ENCODE measurements around the gene GALNT12. TPM values are rescaled to one million over a fixed set of nuclear protein-coding genes. Genes with fewer than 3 reads are reported as not detected.

The GALNT12 gene
- total RNA-seq, 6 experiments from 2014 or later = 0.07 to 0.32 (median 0.15) TPM; not detected in 2

DNA sequence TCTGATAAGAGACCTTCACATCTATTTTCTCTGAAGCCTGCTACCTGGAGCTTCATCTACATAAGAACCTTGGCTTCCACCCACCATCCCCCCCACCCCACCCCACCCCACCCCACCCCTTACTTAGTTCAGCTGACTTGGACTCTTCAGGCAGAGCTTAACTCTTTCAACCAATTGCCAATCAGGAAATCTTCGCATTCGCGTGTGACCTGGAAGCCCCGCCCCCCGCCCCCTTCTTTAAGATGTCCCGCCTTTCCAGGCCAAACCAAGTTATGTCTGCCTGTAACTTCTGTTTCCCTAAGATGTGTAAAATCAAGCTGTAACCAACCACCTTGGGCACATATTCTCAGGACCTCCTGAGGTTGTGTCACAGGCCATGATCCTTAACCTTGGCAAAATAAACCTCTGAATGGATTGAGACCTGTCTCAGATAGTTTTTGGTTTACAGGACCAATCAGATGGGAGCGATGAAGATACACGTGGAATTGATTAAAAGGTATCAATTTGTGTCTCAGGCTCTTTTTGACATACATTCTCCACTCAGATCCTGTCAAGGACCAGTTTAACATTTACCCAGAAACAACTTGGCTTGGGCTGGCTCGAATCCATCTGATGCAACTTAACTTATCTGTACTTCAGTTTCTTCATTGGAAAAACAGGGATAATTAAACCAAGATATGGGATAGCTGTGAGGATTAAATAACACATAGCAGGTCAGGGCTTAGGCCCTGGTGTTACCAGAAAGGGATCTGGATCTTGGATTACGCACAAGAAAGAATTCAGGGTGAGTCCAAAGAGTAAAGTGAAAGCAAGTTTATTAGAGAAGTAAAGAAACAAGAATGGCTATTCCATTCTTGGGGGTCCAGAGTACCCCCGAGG, 43.6 kb downstream of the GALNT12 start:
- H3K27ac Mint-ChIP-seq = peak overlapping the region; percentile 11; the same call in 1 of the 2 replicates
- TF ChIP-seq, protein P1, sequence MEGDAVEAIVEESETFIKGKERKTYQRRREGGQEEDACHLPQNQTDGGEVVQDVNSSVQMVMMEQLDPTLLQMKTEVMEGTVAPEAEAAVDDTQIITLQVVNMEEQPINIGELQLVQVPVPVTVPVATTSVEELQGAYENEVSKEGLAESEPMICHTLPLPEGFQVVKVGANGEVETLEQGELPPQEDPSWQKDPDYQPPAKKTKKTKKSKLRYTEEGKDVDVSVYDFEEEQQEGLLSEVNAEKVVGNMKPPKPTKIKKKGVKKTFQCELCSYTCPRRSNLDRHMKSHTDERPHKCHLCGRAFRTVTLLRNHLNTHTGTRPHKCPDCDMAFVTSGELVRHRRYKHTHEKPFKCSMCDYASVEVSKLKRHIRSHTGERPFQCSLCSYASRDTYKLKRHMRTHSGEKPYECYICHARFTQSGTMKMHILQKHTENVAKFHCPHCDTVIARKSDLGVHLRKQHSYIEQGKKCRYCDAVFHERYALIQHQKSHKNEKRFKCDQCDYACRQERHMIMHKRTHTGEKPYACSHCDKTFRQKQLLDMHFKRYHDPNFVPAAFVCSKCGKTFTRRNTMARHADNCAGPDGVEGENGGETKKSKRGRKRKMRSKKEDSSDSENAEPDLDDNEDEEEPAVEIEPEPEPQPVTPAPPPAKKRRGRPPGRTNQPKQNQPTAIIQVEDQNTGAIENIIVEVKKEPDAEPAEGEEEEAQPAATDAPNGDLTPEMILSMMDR (IDR thresholded peaks at IDR 0.05) = no peak
- no peak for DNase-seq
- H3K27me3 Mint-ChIP-seq (ENCODE audit: insufficient read depth) = peaks cover 4% of the 10 kb centered on the region
- 0 out of 2 replicates have a peak, but pooled peaks cover 4% of the 10 kb centered on the region for H3K36me3 Mint-ChIP-seq (ENCODE audit: low read depth)
- peaks cover 58% of the 10 kb centered on the region for H3K4me1 Mint-ChIP-seq (ENCODE audit: low read depth)
- H3K4me3 Mint-ChIP-seq = no peak overlapping the region
- no peaks in the 10 kb centered on the region for H3K9me3 Mint-ChIP-seq

DNA sequence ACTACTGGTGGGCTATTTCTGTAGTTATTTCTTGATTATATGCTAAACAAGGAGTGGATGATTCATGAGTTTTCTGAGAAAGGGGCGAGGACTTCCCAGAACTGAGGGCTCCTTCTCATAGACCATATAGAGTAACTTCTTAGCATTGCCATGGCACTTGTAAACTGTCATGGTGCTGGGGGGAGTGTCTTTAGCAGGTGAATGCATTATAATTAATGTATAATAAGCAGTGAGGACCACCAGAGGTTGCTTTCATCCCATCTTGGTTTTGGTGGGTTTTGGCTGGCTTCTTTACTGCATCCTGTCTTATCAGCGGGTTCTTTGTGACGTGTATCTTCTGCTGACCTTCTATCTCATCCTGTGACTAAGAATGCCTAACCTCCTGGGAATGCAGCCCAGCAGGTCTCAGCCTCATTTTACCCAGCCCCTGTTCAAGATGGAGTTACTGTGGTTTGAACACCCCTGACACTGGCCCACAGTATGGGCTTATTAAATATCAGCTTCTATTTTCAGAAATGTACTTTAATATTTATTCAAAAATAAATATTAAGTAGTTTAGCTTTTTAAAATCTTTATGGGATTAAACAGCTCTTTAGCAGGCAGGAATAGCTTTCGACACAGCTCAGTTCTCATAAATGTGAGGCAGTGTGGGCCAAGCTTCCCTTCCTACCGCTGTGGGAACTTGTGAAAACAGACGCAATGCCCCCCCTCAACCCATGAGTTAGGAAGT, 44.4 kb downstream of the GALNT12 start:
- DNase-seq = no peak
- Mint-ChIP-seq H3K27me3 (ENCODE audit: insufficient read depth) (peaks cover 5% of the 10 kb centered on the region; the same call in 1 of the 2 replicates), H3K9me3 (no peaks in the 10 kb centered on the region), H3K36me3 (ENCODE audit: low read depth) (0 out of 2 replicates have a peak, but pooled peaks cover 5% of the 10 kb centered on the region), H3K4me3 (no peak overlapping the region), H3K4me1 (ENCODE audit: low read depth) (peaks cover 58% of the 10 kb centered on the region), H3K27ac (peak overlapping the region; percentile 11; the same call in 1 of the 2 replicates)
- TF ChIP-seq, protein P1 (IDR thresholded peaks at IDR 0.05) = no peak

DNA sequence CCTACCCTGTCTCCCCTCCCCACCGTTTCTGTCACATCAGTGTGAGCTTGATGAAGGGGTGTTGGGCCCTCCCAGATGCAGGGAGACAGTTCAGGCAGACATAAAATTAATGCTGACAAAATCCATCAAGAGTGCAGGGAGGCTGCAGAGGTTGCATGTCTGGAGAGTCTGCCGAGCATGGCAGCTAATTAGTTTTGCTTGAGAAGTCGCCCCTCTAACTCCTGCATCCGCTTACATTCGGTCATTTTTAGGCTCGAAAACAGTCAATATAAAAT, 44.9 kb downstream of the GALNT12 start:
- DNase-seq = no peak
- H3K9me3 Mint-ChIP-seq = no peaks in the 10 kb centered on the region
- peaks cover 5% of the 10 kb centered on the region; the same call in 1 of the 2 replicates for H3K27me3 Mint-ChIP-seq (ENCODE audit: insufficient read depth)
- no peak overlapping the region for H3K4me3 Mint-ChIP-seq
- no peak overlapping the region for H3K27ac Mint-ChIP-seq
- H3K4me1 Mint-ChIP-seq (ENCODE audit: low read depth) = peaks cover 58% of the 10 kb centered on the region
- TF ChIP-seq, protein P1 (IDR thresholded peaks at IDR 0.05) = no peak
- H3K36me3 Mint-ChIP-seq (ENCODE audit: low read depth) = 0 out of 2 replicates have a peak, but pooled peaks cover 5% of the 10 kb centered on the region

DNA sequence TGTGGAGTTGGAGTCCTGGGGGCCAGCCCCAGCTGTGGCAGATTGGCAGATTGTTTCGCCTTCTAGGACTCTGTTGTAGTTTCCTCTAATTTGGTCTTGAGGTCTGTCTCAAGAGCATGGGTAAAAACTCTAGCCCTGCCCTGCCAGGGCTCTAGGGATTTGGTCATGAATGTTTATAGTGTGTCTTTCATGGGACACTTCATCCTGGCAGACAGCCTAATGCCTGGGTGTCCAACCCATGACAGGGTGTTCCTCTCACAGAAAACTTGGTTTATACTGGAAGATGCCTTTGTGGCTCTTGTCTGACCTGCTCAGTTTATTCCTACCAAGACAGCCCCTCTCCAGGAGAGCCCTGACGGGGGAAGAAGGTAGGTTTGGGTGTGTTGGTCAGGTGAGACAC, 45.5 kb downstream of the GALNT12 start:
- Mint-ChIP-seq H3K4me1 (ENCODE audit: low read depth) (peaks cover 58% of the 10 kb centered on the region), H3K9me3 (no peaks in the 10 kb centered on the region), H3K27me3 (ENCODE audit: insufficient read depth) (peaks cover 5% of the 10 kb centered on the region; the same call in 1 of the 2 replicates)

DNA sequence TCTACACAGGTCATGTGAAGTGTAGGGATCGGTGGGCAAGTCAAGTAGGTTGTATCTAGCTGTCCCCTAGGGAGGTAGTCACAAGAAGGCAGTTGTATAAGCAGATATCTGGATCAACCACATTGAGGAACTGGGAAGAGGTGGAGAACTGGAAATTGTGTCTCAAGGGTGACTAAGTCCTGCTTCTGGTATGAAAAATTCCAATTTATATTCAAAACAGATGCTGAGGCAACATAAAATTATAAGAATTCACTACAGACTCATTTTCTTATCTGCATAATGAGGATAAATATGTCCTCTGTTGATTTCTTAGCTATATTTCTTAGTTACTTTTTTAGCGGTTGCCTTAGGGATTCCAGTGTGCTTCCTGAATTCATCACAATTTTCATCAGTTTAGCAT, 46.8 kb downstream of the GALNT12 start:
- H3K4me1 Mint-ChIP-seq (ENCODE audit: low read depth) = peaks cover 47% of the 10 kb centered on the region
- H3K4me3 Mint-ChIP-seq = no peak overlapping the region; the same call in 1 of the 2 replicates
- DNase-seq = peak; percentile 76
- no peaks in the 10 kb centered on the region for H3K9me3 Mint-ChIP-seq
- H3K27me3 Mint-ChIP-seq (ENCODE audit: insufficient read depth) = peaks cover 7% of the 10 kb centered on the region; the same call in 1 of the 2 replicates
- H3K27ac Mint-ChIP-seq = peak overlapping the region; percentile 54
- H3K36me3 Mint-ChIP-seq (ENCODE audit: low read depth) = 0 out of 2 replicates have a peak, but pooled peaks cover 5% of the 10 kb centered on the region
- TF ChIP-seq, protein P1 (IDR thresholded peaks at IDR 0.05) = no peak

More for the DNA sequence above, 45.5 kb downstream of the GALNT12 start:
- Mint-ChIP-seq H3K36me3 (ENCODE audit: low read depth) (0 out of 2 replicates have a peak, but pooled peaks cover 5% of the 10 kb centered on the region), H3K27ac (no peak overlapping the region), H3K4me3 (no peak overlapping the region)
- TF ChIP-seq, protein P1 (IDR thresholded peaks at IDR 0.05) = no peak
- DNase-seq = no peak
